Natural killer cell treated with Interleukin-12 subunit alpha and Interleukin-12 subunit beta and Interleukin-15 and Interleukin-18, amount 100 ng/mL, for 72 hours (primary cell): ENCODE results near the gene MPV17L2. TPM values are rescaled to one million over a fixed set of nuclear protein-coding genes. Genes with fewer than 3 reads are reported as not detected.

Experiments used
- ATAC-seq, 2 donors: fragments of 150-1000 bp; cut with Tn5 transposase in 1 of 2; sonication (Bioruptor Pico), chemical (Tn5 transposase) in 1 of 2; 2 replicates each; pipeline ENCODE4 v1.10.0; 2021
- DNase-seq: peaks from one replicate; pipeline ENCODE4 v3.0.0; 2022; ENCODE audit warnings: low spot score
- H3K27ac Mint-ChIP-seq, 2 donors: 1 replicate in 1 of 2; 2 replicates in 1 of 2; pipeline ENCODE4 v1.8.0; 2022; ENCODE audit warnings: mixed read lengths in 2 of 2, mild to moderate bottlenecking in 1 of 2, moderate library complexity in 1 of 2
- H3K27me3 Mint-ChIP-seq, 2 donors: 1 replicate in 1 of 2; 2 replicates in 1 of 2; pipeline ENCODE4 v1.8.0; 2022; ENCODE audit warnings: mixed read lengths in 2 of 2
- H3K36me3 Mint-ChIP-seq: one replicate; pipeline ENCODE4 v1.8.0; 2022; ENCODE audit warnings: mixed read lengths
- H3K4me1 Mint-ChIP-seq, 2 donors: 1 replicate in 1 of 2; 2 replicates in 1 of 2; pipeline ENCODE4 v1.8.0; 2022; ENCODE audit warnings: low read depth in 2 of 2, mixed read lengths in 2 of 2, mild to moderate bottlenecking in 1 of 2
- H3K4me3 Mint-ChIP-seq: one replicate; pipeline ENCODE4 v1.8.0; 2022; ENCODE audit warnings: mixed read lengths
- H3K9me3 Mint-ChIP-seq: 2 replicates; pipeline ENCODE4 v1.8.0; 2022; ENCODE audit warnings: mixed read lengths
- total RNA-seq, 2 donors: library from RNA; stranded (reverse); gene quantifications; one replicate each; pipeline ENCODE4 v1.2.3, GENCODE V29; 2022

Gene MPV17L2
- total RNA-seq, 2 donors from 2014 or later, result 17.4 to 34.2 TPM

DNA sequence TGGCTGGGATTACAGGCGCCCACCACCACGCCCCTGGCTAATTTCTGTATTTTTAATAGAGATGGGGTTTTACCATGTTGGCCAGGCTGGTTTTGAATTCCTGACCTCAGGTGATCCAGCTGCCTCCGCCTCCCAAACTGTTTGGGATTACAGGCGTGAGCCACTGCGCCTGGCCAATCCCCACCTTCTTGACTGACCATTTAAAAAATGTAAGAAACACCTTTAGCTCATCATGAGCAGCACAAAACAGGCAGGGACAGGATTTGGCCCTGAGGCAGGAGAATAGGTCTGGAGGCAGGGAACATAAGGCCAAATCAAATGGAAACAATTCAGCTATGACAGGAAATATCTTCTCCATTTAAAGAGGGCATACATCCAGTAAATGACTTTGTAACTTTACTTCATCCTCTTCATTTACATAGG, 1.4 kb upstream of the MPV17L2 start:
- H3K36me3 Mint-ChIP-seq, result no peaks in the 10 kb centered on the region
- H3K9me3 Mint-ChIP-seq, result no peaks in the 10 kb centered on the region
- H3K4me1 Mint-ChIP-seq, result peaks cover 21 to 27% of the 10 kb centered on the region in 2 donors
- DNase-seq (no peak), ATAC-seq (no peak)
- H3K4me3 Mint-ChIP-seq, result peak overlapping the region; percentile 90
- peak overlapping the region; percentile 78 to 91 for H3K27ac Mint-ChIP-seq
- H3K27me3 Mint-ChIP-seq, result no peaks in the 10 kb centered on the region

DNA sequence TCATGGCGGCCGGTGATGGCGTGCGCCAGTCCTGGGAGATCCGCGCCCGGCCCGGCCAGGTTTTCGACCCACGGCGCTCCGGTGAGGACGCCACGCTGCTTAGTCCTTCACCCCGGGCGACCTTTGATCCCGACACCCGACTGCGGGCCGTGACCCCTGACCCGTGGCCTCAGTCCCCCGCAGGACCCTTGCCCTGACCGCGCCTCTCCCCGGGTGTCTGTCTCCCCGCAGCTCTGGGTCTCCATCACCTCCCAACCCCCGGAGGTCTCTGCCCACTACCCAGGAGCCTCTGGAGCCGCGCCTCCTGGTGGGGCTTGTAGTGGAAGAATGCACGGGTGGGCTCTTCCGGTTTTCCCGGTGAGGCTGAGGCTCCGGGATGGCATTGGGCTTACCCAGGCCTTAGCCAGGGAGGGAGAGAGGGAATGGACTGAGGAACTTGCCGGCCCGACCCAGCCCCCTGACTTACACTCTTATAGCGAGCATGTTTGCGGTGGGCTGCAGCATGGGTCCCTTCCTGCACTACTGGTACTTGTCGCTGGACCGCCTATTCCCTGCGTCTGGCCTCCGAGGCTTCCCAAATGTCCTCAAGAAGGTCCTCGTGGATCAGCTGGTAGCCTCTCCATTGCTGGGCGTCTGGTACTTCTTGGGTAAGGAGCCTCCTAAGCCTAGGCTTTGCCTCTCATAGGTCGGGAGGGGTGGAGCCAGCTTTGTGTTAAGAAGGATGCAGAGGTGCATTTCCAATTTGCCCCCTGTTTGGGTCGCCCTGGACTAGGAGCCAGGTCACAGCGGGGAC, 566 bp downstream of the MPV17L2 start:
- DNase-seq, result no peak
- peaks cover 25 to 27% of the 10 kb centered on the region in 2 donors for H3K4me1 Mint-ChIP-seq
- H3K27me3 Mint-ChIP-seq, result no peaks in the 10 kb centered on the region
- H3K4me3 Mint-ChIP-seq, result peak overlapping the region; percentile 90
- peak overlapping the region; percentile 78 to 91 for H3K27ac Mint-ChIP-seq
- no peaks in the 10 kb centered on the region for H3K36me3 Mint-ChIP-seq
- ATAC-seq, result no peak
- no peaks in the 10 kb centered on the region for H3K9me3 Mint-ChIP-seq

DNA sequence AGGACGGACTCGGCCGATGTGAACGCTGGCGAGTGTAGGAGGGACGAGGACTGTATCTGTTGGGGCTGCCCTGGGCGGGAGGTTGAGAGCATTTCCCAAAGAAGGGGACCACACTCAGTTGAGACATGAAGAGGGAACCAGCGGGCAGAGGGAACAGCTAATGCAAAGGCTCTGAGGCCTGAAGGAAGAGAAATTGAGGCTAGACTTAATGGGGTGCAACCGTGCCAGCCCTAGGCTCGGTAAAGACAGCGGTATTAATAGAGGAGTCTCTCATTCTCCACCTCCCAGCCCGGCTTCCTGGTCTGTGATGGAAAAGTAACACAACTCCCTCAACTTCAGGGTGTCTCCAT, 1.1 kb downstream of the MPV17L2 start:
- H3K27ac Mint-ChIP-seq, result peak overlapping the region in 1 of 2 donors; percentile 21
- H3K9me3 Mint-ChIP-seq, result no peaks in the 10 kb centered on the region
- H3K27me3 Mint-ChIP-seq, result no peaks in the 10 kb centered on the region
- ATAC-seq (no peak), DNase-seq (no peak)
- peaks cover 25 to 27% of the 10 kb centered on the region in 2 donors for H3K4me1 Mint-ChIP-seq
- H3K36me3 Mint-ChIP-seq, result no peaks in the 10 kb centered on the region
- peak overlapping the region; percentile 90 for H3K4me3 Mint-ChIP-seq

DNA sequence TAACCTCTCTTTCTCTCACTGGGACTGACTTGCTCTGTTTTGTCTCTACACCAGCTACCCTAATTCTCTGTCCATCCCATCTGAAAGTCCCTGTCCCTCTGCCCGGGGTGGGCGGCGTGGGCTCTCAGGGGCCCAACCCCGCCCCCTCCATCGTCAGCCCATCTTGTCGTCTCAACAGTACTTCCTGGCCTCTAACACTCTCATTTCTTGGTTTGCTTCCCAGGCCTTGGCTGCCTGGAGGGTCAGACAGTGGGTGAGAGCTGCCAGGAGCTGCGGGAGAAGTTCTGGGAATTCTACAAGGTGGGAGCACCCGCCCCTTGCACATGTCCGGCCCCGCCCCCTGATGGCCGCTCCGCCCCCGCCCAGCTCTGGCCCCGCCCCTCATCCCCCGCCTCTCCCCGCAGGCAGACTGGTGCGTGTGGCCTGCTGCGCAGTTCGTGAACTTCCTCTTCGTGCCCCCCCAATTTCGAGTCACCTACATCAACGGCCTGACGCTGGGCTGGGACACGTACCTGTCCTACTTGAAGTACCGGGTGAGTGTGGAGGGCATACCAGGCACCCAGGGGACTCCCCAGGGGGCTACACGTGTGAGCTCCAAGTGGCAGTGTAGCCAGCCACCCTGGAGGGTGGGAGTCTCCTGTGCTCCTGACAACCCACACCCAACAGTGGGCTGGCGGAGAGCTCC, 1.7 kb downstream of the MPV17L2 start:
- Mint-ChIP-seq H3K4me1 (peaks cover 25 to 27% of the 10 kb centered on the region in 2 donors), H3K4me3 (peak overlapping the region; percentile 90), H3K36me3 (no peaks in the 10 kb centered on the region), H3K9me3 (no peaks in the 10 kb centered on the region), H3K27ac (peak overlapping the region in 1 of 2 donors; percentile 21), H3K27me3 (no peaks in the 10 kb centered on the region)
- no peak for ATAC-seq
- DNase-seq, result no peak

DNA sequence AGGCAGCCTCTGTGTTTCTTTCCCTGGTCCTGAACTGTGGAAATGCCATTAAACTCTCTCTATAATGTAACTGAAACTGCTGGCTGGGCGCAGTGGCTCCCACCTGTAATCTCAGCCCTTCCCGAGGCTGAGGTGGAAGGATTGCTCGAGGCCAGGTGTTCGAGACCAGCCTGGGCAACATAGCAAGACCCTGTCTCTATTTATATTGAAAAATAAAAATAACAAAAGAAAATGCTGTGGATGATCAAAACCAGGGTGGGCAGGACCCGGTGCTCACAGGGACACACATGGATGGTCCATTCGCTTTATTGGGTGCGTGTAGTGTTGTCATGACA, 3.5 kb downstream of the MPV17L2 start:
- Mint-ChIP-seq H3K9me3 (no peaks in the 10 kb centered on the region), H3K4me1 (peaks cover 25 to 27% of the 10 kb centered on the region in 2 donors), H3K27ac (no peak overlapping the region), H3K4me3 (peak overlapping the region; percentile 10), H3K27me3 (no peaks in the 10 kb centered on the region), H3K36me3 (no peaks in the 10 kb centered on the region)
- ATAC-seq (no peak), DNase-seq (no peak)

DNA sequence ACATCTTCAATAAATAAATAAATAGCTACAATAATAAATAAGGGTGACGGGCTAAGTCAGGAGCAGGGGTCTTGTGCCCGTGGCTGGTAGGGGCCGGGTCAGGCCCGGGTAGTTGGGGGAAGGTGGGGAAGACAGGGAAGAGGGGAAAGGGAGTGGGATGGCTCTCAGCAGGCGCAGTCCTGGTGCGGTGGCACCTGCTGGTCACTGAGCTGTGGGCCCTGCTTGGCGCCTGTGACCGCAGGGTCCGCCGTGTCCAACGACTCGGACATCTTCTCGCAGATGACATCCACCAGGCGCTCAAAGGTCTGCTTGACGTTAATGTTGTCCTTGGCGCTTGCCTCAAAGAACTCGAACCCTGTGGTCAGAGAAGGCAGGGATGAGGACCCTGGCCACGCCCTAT, 4.3 kb downstream of the MPV17L2 start:
- peaks cover 23 to 28% of the 10 kb centered on the region in 2 donors for H3K4me1 Mint-ChIP-seq
- H3K27ac Mint-ChIP-seq, result no peak overlapping the region
- H3K27me3 Mint-ChIP-seq, result no peaks in the 10 kb centered on the region
- no peak for ATAC-seq
- no peak for DNase-seq
- no peaks in the 10 kb centered on the region for H3K36me3 Mint-ChIP-seq
- H3K9me3 Mint-ChIP-seq, result no peaks in the 10 kb centered on the region
- no peak overlapping the region for H3K4me3 Mint-ChIP-seq

DNA sequence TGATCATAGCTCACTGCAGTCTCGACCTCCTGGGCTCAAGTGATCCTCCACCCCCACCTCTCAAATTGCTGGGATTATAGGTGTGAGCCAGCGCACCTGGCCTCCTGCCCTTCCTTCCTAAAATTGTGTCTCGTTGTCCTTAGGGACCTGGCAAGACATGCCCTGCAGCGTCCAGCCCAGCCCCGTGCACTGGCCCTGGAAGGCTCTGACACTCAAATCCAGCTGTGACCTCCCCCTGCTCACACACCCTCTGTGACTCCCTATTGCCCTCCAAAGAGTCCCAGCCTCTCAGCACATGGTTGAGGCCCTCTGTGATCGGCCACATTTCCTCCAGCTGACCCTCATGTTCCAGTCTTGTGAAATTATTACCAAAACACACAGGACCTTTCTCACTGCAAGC, 4.9 kb downstream of the MPV17L2 start:
- no peaks in the 10 kb centered on the region for H3K9me3 Mint-ChIP-seq
- no peaks in the 10 kb centered on the region for H3K27me3 Mint-ChIP-seq
- peaks cover 23 to 25% of the 10 kb centered on the region in 2 donors for H3K4me1 Mint-ChIP-seq
- no peak for ATAC-seq
- H3K4me3 Mint-ChIP-seq, result no peak overlapping the region
- DNase-seq, result no peak
- H3K36me3 Mint-ChIP-seq, result no peaks in the 10 kb centered on the region
- no peak overlapping the region for H3K27ac Mint-ChIP-seq

DNA sequence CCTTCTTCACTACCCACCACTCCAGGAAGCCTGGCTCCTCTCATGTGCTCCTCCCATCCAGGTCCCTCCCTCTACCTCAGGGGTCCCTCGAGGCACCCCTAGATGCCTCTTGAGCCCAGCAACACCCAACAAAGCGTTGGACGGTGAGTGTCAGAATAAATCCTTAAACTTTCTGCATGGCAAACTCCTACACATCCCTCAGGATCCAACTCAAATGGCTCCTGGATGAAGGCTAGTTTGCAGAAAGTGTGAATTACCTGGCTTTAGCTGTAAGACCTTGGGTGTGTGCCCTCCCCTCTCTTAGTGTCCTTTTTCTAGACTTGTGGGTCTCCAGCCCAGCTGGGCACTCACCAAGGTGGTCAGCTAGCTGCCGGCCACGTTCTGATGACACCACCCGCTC, 5.4 kb downstream of the MPV17L2 start:
- Mint-ChIP-seq H3K9me3 (no peaks in the 10 kb centered on the region), H3K27me3 (no peaks in the 10 kb centered on the region), H3K36me3 (no peaks in the 10 kb centered on the region), H3K4me3 (no peak overlapping the region), H3K27ac (no peak overlapping the region), H3K4me1 (peaks cover 25 to 28% of the 10 kb centered on the region in 2 donors)
- ATAC-seq (no peak), DNase-seq (no peak)

DNA sequence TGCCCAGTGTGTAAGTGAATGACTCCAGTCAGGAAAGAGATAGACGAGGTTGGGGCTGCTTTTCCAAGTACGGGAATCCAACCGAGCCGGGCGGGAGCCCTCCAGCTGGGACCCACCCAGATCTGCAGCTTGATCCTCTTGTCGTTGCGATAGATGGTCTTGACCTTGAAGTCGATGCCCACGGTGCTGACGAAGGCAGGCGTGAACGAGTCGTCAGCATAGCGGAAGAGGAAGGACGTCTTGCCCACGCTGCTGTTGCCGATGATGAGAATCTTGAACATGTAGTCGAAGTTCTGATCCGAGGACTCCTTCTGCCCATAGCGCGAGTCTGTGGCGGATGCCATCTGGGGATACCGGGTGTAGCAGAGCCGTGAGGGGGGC, 9.4 kb downstream of the MPV17L2 start:
- H3K27ac Mint-ChIP-seq, result no peak overlapping the region
- peaks cover 20 to 22% of the 10 kb centered on the region in 2 donors for H3K4me1 Mint-ChIP-seq
- H3K4me3 Mint-ChIP-seq, result peak overlapping the region; percentile 44
- peaks cover 0 to 2% of the 10 kb centered on the region in 2 donors for H3K27me3 Mint-ChIP-seq
- ATAC-seq (no peak), DNase-seq (no peak)
- no peaks in the 10 kb centered on the region for H3K36me3 Mint-ChIP-seq
- no peaks in the 10 kb centered on the region for H3K9me3 Mint-ChIP-seq

DNA sequence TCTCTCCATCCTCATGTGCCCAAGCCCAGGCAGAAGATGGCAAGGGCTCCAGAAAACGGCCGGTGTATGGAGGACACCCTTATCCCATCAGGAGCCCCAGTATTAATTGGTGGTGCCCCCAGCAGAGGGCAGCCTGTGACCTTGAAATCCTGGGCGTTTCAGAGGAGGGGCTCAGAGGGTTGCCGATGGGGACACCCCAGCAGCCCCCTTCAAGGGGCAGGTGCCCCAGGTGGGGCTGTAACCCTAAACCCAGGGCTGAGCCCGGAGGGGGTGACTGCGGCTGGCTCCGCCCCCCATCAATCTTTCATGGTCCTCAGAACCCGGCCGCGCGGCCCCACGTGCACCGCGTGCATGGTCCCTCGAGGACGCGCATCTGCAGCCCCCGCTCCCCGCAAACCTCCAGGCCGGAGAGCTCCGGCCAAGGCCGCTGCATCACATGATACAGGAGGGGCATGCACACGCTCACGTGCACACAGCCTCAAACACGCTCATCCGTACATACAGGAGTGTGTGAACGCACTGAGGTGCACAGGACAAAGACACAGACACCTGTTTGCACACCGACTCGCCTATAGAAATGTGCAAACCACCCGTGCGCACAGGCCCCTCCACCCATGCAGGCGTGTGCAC, 9.9 kb downstream of the MPV17L2 start:
- Mint-ChIP-seq H3K4me3 (peak overlapping the region; percentile 84), H3K27me3 (peaks cover 0 to 2% of the 10 kb centered on the region in 2 donors), H3K27ac (no peak overlapping the region)

DNA sequence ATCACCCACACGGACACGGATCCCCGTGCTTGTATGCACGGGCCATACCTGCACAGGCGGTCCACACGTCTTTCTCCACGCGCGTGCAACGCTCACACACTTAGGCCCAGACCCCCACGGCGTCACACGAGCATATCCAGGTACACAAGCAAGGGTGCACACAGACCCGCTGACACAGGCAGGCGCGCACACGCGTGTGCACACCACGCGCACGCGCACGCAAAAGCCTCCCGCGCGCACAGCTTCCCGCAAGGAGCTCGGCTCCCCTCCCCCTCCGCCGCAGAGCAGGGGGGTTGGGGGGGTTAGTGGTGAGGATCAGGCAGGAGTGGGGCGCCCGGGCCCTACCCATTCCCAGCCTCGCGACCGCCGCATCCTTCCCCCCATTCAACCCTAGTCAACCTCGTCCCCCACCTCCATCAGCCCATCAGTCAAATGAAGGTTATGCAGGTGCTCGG, 10.4 kb downstream of the MPV17L2 start:
- peak overlapping the region in 1 of 2 donors; percentile 97 for H3K27ac Mint-ChIP-seq
- H3K9me3 Mint-ChIP-seq, result no peaks in the 10 kb centered on the region
- DNase-seq (peak; percentile 69), ATAC-seq (no peak)
- peak overlapping the region; percentile 84 for H3K4me3 Mint-ChIP-seq
- H3K27me3 Mint-ChIP-seq, result peaks cover 0 to 3% of the 10 kb centered on the region in 2 donors
- no peaks in the 10 kb centered on the region for H3K36me3 Mint-ChIP-seq
- H3K4me1 Mint-ChIP-seq, result peaks cover 16 to 22% of the 10 kb centered on the region in 2 donors

More for the DNA sequence above, 9.9 kb downstream of the MPV17L2 start:
- Mint-ChIP-seq H3K4me1 (peaks cover 19 to 22% of the 10 kb centered on the region in 2 donors), H3K9me3 (no peaks in the 10 kb centered on the region), H3K36me3 (no peaks in the 10 kb centered on the region)
- ATAC-seq (no peak), DNase-seq (no peak)

DNA sequence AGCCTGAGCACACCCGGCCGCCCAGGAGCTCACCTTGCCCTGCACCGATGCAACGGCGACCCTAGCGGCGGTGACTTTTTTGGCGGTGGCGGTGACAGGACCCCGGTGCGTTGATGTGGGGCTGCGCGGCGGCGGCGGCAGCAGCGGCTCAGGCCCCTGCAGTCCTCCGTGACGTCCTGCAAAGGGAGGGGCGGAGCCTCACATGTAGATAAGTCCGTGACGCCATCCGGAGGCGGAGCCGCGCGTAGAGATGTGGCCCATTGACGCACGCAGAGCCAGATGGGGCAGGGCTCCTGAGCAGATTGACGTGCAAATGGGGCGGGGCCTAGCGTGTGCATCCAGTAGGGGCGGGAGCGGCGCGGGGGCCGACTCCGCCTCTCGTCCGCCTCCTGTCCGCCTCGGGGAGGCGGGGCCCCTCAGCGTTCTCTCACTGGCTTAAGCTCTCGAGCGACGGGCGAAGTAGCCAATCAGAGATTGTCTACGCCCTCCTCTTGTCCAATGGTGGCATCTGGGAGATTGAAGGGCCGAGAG, 10.9 kb downstream of the MPV17L2 start, which contains the start of gene RAB3A:
RAB3A (minus strand) TSS at position 180 of the 531 bp plus-strand sequence. CDS start 1,302 bp downstream, outside the sequence.
- peak within 1 kb of the TSS; percentile 61 to 97 for H3K27ac Mint-ChIP-seq
- H3K4me1 Mint-ChIP-seq, result peaks cover 16 to 22% of the 10 kb centered on the region in 2 donors
- peaks cover 0 to 7% of the 10 kb centered on the region in 2 donors for H3K27me3 Mint-ChIP-seq
- peak within 1 kb of the TSS; percentile 84 for H3K4me3 Mint-ChIP-seq
- ATAC-seq (peak; percentile 97 to 98), DNase-seq (peak; percentile 100)
- H3K36me3 Mint-ChIP-seq, result no peaks in the 10 kb centered on the region
- no peaks in the 10 kb centered on the region for H3K9me3 Mint-ChIP-seq

DNA sequence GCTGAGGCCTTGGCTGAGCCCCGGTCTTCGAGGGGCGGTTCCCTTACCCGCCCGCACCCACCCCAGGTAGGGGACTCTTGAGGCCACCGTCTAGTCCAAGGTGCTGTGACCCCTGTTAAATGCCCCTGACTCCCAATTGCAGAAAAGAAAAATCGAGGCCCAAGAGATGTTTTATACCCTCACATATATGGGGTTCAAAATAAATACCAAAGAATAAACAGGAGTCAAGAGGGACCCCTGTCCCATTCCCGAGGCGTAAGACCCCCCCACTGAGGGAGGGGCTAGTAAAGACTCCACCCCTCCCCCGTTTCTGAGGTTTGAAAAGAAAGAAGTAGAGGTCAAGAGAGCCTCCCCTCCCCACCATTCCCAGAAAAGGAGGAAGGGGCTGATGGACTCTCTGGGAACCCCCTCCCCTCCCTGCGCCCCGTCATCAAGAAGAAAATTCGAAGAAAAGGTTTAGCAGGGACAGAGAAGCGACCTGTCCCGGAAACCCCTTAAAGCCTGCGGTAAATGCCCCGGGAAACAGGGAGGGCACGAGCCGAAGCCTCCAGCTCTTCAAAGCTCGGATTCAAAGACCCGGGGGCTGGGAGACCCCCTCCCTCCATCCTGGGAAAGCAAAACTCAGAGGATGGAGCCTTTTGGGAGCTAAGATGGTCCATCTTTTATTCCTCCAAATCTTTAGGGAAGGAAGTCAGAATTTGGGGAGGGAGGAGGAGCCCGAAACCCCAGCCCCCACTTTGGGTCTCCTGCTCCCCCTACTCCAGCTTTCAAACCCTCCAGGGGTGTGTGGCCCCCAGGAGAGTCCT, 11.6 kb downstream of the MPV17L2 start:
- peaks cover 0 to 7% of the 10 kb centered on the region in 2 donors for H3K27me3 Mint-ChIP-seq
- ATAC-seq (no peak), DNase-seq (no peak)
- H3K27ac Mint-ChIP-seq, result peak overlapping the region; percentile 61 to 97
- no peaks in the 10 kb centered on the region for H3K36me3 Mint-ChIP-seq
- peak overlapping the region; percentile 84 for H3K4me3 Mint-ChIP-seq
- H3K4me1 Mint-ChIP-seq, result peaks cover 16 to 22% of the 10 kb centered on the region in 2 donors
- no peaks in the 10 kb centered on the region for H3K9me3 Mint-ChIP-seq
